Tibial nerve (tissue), 4 donors: ENCODE results near the gene CALU.

Experiments
- CTCF ChIP-seq, 5 experiments: fragments of 200-600 bp in 3 of 5; fragments of 450-650 bp in 2 of 5; sonication (generic) in 3 of 5; IDR thresholded peaks; one replicate each; pipeline ENCODE4 v1.5.1; 2016 to 2019; ENCODE audit warnings: antibody characterized with exemption in 5 of 5, mild to moderate bottlenecking in 3 of 5, moderate library complexity in 2 of 5
- EP300 ChIP-seq, 2 donors: sonication (generic); formaldehyde crosslinking; IDR thresholded peaks; one replicate each; pipeline ENCODE4 v1.6.1; 2017; ENCODE audit warnings: antibody characterized with exemption in 2 of 2, mild to moderate bottlenecking in 1 of 2

DNA sequence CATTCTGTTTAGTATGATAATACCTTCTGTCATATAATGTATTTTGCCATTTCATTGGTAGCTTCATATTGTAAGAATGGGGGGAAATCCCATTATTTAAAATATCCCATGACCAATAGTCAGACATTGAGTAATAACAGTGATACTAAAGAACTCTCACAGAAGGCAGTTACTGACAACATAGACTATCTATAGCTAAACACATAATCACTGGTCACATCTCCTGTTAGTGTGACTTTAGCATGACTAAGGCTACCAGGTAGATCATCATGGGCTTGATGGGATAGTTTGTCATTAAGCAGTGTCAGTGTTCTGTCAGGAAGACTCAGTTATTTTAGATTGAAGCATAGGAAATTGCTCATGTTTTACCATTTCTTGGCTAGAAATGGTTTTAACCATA lies 20.1 kb downstream of the CALU start:
- no peak for TF ChIP-seq CTCF (IDR thresholded peaks at IDR 0.05)
- TF ChIP-seq EP300 (IDR thresholded peaks at IDR 0.05), result no peak
